KOPT-K1 (cell line): ENCODE results near the gene OR5H6.

ENCODE experiments used
- H3K27ac ChIP-seq: fragments of 200-600 bp; sonication (generic); 2 replicates; pipeline ENCODE4 v1.5.1; 2016; ENCODE audit warnings: antibody characterized with exemption, mild to moderate bottlenecking, low read depth, low read length; ENCODE audit not compliant: poor library complexity, severe bottlenecking
- H3K36me3 ChIP-seq: fragments of 200-600 bp; sonication (generic); 2 replicates; pipeline ENCODE4 v1.5.1; 2017; ENCODE audit warnings: antibody characterized with exemption, mild to moderate bottlenecking, low read length, moderate library complexity; ENCODE audit not compliant: insufficient read depth
- H3K9me3 ChIP-seq: fragments of 200-600 bp; sonication (generic); 2 replicates; pipeline ENCODE4 v1.5.1; 2017; ENCODE audit warnings: antibody characterized with exemption, low read length, mild to moderate bottlenecking; ENCODE audit not compliant: insufficient read depth, poor library complexity, severe bottlenecking

The OR5H6 gene

GRCh38 chr3:98290916-98291315 lies 26.9 kb downstream of the OR5H6 start:
- Histone ChIP-seq H3K36me3 (no peaks in the 10 kb centered on the region), H3K9me3 (no peaks in the 10 kb centered on the region), H3K27ac (no peak overlapping the region)

DNA sequence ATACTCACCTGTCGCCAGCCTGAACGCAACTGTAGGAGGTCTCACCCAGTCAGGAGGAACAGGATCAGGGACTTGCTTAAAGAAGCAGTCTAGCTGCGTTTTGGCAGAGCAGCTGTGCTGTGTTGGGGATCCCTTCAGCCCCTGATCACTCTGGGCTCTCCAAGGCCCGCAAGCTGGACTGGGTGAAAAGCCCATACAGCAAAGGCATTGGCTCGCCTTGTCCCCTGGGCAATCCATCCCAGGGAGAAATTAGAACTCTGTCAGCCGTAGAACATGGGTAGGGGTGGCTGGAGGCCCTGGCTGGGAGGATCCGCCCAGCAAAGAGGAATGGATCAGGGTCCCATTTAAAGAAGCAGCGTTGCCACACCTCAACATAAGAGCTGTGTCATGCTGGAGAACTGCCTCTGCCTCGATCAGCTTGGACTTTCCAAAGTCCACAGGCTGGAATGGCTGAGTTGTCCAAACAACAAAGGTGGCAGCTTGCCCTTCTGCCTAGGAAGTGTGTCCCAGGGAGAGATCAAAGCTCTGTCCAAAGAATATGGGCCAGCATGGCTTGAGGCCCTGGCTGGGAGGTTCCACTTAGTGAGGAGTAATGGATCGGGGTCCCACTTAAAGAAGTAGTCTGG lies 27.4 kb downstream of the OR5H6 start:
- Histone ChIP-seq H3K27ac (no peak overlapping the region), H3K9me3 (no peaks in the 10 kb centered on the region), H3K36me3 (no peaks in the 10 kb centered on the region)
